Activated CD8-positive, alpha-beta T cell treated with anti-CD3 and anti-CD28 coated beads, Interleukin-2, amount 10 ng/mL, durations not matched to agents 7 days and 5 days (primary cell): Measurements from ENCODE around the gene DGKB. TPM values are rescaled to one million over a fixed set of nuclear protein-coding genes. Genes with fewer than 3 reads are reported as not detected.

ENCODE experiments used
- ATAC-seq: fragments of 150-1000 bp; cut with Tn5 transposase; one replicate; pipeline ENCODE4 v1.10.0; 2021; ENCODE audit warnings: moderate library complexity
- CTCF ChIA-PET: fragments of 350-600 bp; sonication (Branson Sonifier 250); formaldehyde crosslinking; loops from one replicate; lab custom pipeline; 2021; ENCODE audit warnings: antibody characterized with exemption; lab: Charles Lee
- POLR2A ChIA-PET: fragments of 350-600 bp; sonication (Branson Sonifier 250); formaldehyde crosslinking; loops from one replicate; lab custom pipeline; 2021; ENCODE audit warnings: antibody characterized with exemption; lab: Charles Lee
- DNase-seq: peaks from one replicate; pipeline ENCODE4 v3.0.0-alpha.2; 2020
- H3K27ac Mint-ChIP-seq: one replicate; pipeline ENCODE4 v1.8.0; 2021; ENCODE audit warnings: mild to moderate bottlenecking, mixed read lengths
- H3K27me3 Mint-ChIP-seq: one replicate; pipeline ENCODE4 v1.8.0; 2021; ENCODE audit warnings: low read depth, mixed read lengths
- H3K36me3 Mint-ChIP-seq: one replicate; pipeline ENCODE4 v1.8.0; 2021; ENCODE audit warnings: low read depth, mixed read lengths
- H3K4me1 Mint-ChIP-seq: one replicate; pipeline ENCODE4 v1.8.0; 2021; ENCODE audit warnings: low read depth, mixed read lengths
- H3K4me3 Mint-ChIP-seq: one replicate; pipeline ENCODE4 v1.8.0; 2021; ENCODE audit warnings: mild to moderate bottlenecking, mixed read lengths
- H3K9me3 Mint-ChIP-seq: one replicate; pipeline ENCODE4 v1.8.0; 2022; ENCODE audit warnings: mixed read lengths; ENCODE audit not compliant: insufficient read depth
- total RNA-seq, 2 experiments: library from RNA; stranded (reverse); gene quantifications; one replicate each; pipeline ENCODE4 v1.2.3, GENCODE V29; 2021

The DGKB gene
- total RNA-seq, 2 experiments from 2014 or later: not detected

DNA sequence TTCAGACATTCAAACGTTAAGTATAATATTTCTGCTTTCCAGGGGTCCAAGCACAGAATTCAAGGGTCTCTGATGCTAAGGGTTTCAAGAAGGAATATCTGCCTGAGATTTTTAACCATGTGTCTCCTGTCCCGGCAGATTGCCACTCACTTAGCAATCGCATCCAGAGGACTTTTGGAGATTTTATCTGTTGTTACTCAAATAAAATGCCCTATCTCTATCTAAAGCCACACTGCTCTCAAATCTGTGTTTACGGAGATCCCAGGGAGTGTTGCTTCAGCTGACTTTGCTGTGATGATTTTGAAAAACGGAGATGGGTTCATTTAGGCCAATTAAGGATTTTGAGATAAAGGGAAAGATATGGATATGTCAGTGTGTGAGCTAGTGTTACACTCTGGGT is 359.9 kb downstream of the DGKB start:
- H3K4me3 Mint-ChIP-seq: no peak overlapping the region
- no peak for ATAC-seq
- no peaks in the 10 kb centered on the region for H3K36me3 Mint-ChIP-seq
- H3K27me3 Mint-ChIP-seq: no peaks in the 10 kb centered on the region
- H3K4me1 Mint-ChIP-seq: no peaks in the 10 kb centered on the region
- CTCF ChIA-PET: no interaction called here
- no peak for DNase-seq
- H3K27ac Mint-ChIP-seq: no peak overlapping the region
- POLR2A ChIA-PET: no interaction called here
- peaks cover 12% of the 10 kb centered on the region for H3K9me3 Mint-ChIP-seq

DNA sequence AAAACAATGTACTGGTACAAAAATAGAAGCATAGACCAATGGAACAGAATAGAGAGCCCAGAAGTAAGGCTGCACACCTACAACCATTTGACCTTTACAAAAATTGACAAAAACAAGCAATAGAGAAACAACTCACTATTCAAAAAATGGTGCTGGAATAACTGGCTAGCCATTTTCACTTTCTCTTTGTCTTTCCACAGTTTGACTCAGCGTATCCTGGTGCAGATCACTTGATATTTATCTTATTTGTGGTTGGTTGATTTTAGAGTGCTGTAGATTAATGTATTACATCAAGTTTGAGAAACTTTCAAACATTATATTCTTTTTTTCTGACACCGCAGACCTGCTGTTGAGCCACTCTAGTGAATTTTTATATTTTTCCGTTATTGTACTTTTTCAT is 381.4 kb downstream of the DGKB start:
- no peaks in the 10 kb centered on the region for H3K4me1 Mint-ChIP-seq
- H3K27me3 Mint-ChIP-seq: no peaks in the 10 kb centered on the region
- ATAC-seq (no peak), DNase-seq (no peak)
- no peak overlapping the region for H3K4me3 Mint-ChIP-seq
- ChIA-PET CTCF (no interaction called here), POLR2A (no interaction called here)
- H3K9me3 Mint-ChIP-seq: peaks cover 10% of the 10 kb centered on the region
- no peak overlapping the region for H3K27ac Mint-ChIP-seq
- H3K36me3 Mint-ChIP-seq: no peaks in the 10 kb centered on the region

DNA sequence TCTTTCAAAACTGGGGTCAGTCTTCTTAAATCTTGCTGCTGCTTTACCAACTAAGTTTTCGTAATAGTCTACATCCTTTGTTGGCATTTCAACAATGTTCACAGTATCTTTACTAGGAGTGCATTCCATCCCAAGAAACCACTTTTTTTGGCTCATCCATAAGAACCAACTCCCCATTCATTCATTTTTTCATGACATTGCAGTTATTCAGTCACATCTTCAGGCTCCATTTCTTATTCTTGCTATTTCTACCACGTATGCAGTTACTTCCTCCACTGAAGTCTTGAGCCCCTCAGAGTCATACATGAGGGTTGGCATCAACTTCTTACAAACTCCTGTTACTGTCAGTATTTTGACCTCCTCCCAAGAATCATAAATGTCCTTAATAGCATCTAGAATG is 392.3 kb downstream of the DGKB start:
- no peak overlapping the region for H3K27ac Mint-ChIP-seq
- ChIA-PET POLR2A (no interaction called here), CTCF (no interaction called here)
- peaks cover 14% of the 10 kb centered on the region for H3K9me3 Mint-ChIP-seq
- no peaks in the 10 kb centered on the region for H3K4me1 Mint-ChIP-seq
- no peak overlapping the region for H3K4me3 Mint-ChIP-seq
- no peaks in the 10 kb centered on the region for H3K27me3 Mint-ChIP-seq
- no peaks in the 10 kb centered on the region for H3K36me3 Mint-ChIP-seq
- ATAC-seq: no peak
- no peak for DNase-seq

DNA sequence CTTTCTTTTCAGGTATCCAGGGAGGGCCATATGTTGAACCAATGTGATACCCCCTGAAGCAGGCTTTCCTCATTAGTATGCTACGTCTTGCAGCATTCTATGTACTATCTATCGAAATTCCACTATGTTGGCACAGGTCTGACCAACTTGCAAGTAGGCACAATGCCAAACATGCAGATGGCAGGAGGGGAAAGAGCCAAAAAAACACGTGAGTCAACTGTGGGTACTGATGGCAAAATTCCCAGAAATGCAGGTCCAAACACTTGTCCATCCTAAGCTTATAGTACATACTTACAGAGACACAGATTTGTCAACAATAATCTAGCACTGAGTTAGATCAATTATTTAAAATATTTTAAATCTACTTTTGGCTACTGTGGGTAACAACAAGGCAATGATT is 394.9 kb downstream of the DGKB start:
- ATAC-seq: no peak
- peaks cover 13% of the 10 kb centered on the region for H3K9me3 Mint-ChIP-seq
- H3K36me3 Mint-ChIP-seq: no peaks in the 10 kb centered on the region
- POLR2A ChIA-PET: no interaction called here
- no peak for DNase-seq
- H3K4me1 Mint-ChIP-seq: no peaks in the 10 kb centered on the region
- no peaks in the 10 kb centered on the region for H3K27me3 Mint-ChIP-seq
- CTCF ChIA-PET: no interaction called here
- no peak overlapping the region for H3K4me3 Mint-ChIP-seq
- H3K27ac Mint-ChIP-seq: no peak overlapping the region

DNA sequence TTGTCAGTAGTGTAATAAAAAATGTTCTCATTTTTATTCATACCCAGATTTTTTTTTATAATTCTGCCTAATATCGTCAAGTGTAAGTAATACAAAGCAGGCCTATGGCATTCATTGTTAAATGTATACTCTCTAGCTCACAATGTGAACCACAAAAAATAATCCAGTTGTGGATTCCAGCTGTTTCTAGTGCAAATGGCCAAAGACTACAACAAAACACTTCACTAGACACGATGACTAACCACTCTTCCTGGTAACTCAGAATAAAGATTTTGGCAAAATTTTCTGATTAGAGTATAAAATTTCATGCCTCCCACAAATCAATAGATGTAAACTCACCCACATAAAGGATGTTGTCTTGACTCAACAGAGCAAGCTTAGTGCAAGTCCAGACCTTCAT is 396.6 kb downstream of the DGKB start:
- Mint-ChIP-seq H3K27ac (no peak overlapping the region), H3K36me3 (no peaks in the 10 kb centered on the region), H3K27me3 (no peaks in the 10 kb centered on the region), H3K4me3 (no peak overlapping the region), H3K9me3 (peaks cover 10% of the 10 kb centered on the region), H3K4me1 (no peaks in the 10 kb centered on the region)
- ATAC-seq (no peak), DNase-seq (no peak)
- POLR2A ChIA-PET: no interaction called here
- CTCF ChIA-PET: no interaction called here

DNA sequence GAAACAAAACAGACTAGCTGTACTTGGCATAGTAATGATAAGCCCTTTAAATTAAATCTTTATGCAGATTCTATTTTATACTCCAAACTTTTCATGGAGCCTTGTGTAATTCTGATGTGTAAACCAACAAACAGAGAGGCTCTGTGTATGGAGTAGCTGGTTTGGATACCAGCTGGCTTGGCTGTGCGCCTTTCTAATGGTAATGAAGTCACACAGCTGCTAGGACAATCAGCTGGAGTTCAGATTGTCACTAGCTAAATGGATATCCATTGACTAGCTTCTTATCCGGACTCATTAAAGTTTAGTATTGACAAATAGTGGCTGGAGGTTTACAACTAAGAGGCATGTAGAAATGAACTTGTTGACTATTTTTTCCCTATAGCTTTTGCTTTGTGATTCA is 398.4 kb downstream of the DGKB start:
- Mint-ChIP-seq H3K27ac (no peak overlapping the region), H3K4me1 (no peaks in the 10 kb centered on the region), H3K9me3 (no peaks in the 10 kb centered on the region), H3K36me3 (no peaks in the 10 kb centered on the region), H3K27me3 (no peaks in the 10 kb centered on the region), H3K4me3 (no peak overlapping the region)
- no peak for ATAC-seq
- no peak for DNase-seq
- CTCF ChIA-PET: no interaction called here
- POLR2A ChIA-PET: no interaction called here

DNA sequence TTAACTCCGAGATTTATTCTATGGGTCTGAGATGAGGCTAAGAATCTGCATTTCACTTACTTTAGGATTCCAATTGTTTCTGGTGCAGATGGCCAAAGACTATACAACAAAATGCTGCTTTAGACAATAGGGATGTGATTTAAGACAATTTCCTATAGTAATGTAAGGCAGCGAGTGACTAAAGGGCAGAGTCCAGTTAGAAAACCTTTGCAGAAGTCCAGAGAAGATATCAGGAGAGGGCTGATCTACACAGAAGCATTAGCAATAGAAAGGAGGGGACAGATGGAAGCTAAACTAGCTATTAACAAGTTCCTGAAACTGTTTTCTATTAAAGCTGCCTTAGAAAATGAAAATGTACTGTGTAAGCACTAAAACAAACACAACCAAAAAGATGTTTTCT is 398.9 kb downstream of the DGKB start:
- ATAC-seq (no peak), DNase-seq (no peak)
- Mint-ChIP-seq H3K27me3 (no peaks in the 10 kb centered on the region), H3K9me3 (no peaks in the 10 kb centered on the region), H3K4me3 (no peak overlapping the region), H3K4me1 (no peaks in the 10 kb centered on the region), H3K36me3 (no peaks in the 10 kb centered on the region), H3K27ac (no peak overlapping the region)
- CTCF ChIA-PET: no interaction called here
- POLR2A ChIA-PET: no interaction called here

DNA sequence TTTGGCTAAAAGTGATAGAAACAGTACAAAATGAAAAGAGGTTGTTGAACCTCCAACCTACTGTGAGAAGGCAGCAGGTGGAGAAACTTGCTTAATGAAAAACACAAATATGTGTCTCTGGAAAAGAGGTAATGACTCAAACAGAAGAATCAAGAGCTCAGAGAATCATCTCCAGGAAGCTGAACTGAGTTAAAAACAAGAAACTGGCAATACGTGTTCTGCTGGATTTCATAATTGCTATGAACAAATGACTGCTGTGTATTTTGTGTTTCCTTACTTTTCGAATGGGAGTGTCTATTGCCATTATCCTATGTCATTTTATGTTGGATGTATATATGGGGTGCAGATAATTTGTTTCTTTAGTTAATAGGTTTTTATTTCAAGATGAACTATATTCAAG is 401.1 kb downstream of the DGKB start:
- ChIA-PET POLR2A (no interaction called here), CTCF (no interaction called here)
- no peak overlapping the region for H3K27ac Mint-ChIP-seq
- no peaks in the 10 kb centered on the region for H3K27me3 Mint-ChIP-seq
- H3K9me3 Mint-ChIP-seq: no peaks in the 10 kb centered on the region
- H3K4me1 Mint-ChIP-seq: no peaks in the 10 kb centered on the region
- H3K36me3 Mint-ChIP-seq: no peaks in the 10 kb centered on the region
- DNase-seq (no peak), ATAC-seq (no peak)
- no peak overlapping the region for H3K4me3 Mint-ChIP-seq

DNA sequence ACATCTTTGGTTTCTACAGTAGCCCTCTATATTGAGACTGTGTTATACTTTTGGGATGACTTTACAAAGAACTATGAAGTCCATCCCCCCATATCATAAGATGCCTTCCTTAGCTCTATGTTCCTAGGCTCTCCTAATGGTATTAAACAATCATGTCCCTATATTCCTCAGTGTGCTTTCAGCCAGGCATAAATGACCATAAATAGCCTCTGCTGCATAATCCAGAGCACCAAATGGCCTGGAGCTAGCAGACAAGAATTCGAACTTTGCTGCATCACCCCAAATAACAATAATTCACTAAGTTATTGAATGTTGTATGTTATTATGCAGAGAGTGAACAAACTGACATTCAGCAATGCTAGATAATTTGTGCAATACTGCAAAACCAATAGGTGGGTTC is 405.2 kb downstream of the DGKB start:
- Mint-ChIP-seq H3K4me1 (no peaks in the 10 kb centered on the region), H3K9me3 (no peaks in the 10 kb centered on the region), H3K27me3 (no peaks in the 10 kb centered on the region), H3K36me3 (no peaks in the 10 kb centered on the region), H3K27ac (no peak overlapping the region), H3K4me3 (no peak overlapping the region)
- POLR2A ChIA-PET: no interaction called here
- no peak for ATAC-seq
- DNase-seq: no peak
- CTCF ChIA-PET: no interaction called here

DNA sequence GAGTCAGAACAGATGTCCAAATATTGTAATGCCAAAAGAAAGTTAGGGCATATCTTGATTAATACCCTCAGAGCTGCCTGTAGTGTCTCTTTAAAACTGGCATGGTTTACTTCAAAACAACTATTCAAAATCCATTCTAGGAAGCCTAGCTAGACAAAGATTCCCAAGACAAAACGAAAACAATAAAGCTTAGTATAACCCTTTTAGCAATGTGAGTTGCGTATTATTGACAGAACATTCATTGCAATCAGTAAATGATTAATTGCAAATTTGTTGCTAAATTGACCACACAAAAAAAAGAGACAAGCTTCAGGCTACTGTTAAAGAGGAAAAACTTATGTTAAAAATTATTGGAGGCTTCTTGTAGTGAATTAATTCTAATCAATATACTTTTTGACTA is 406.9 kb downstream of the DGKB start:
- no peaks in the 10 kb centered on the region for H3K4me1 Mint-ChIP-seq
- no peaks in the 10 kb centered on the region for H3K36me3 Mint-ChIP-seq
- H3K4me3 Mint-ChIP-seq: no peak overlapping the region
- H3K27ac Mint-ChIP-seq: no peak overlapping the region
- CTCF ChIA-PET: no interaction called here
- ATAC-seq (no peak), DNase-seq (no peak)
- H3K9me3 Mint-ChIP-seq: no peaks in the 10 kb centered on the region
- POLR2A ChIA-PET: no interaction called here
- H3K27me3 Mint-ChIP-seq: no peaks in the 10 kb centered on the region

DNA sequence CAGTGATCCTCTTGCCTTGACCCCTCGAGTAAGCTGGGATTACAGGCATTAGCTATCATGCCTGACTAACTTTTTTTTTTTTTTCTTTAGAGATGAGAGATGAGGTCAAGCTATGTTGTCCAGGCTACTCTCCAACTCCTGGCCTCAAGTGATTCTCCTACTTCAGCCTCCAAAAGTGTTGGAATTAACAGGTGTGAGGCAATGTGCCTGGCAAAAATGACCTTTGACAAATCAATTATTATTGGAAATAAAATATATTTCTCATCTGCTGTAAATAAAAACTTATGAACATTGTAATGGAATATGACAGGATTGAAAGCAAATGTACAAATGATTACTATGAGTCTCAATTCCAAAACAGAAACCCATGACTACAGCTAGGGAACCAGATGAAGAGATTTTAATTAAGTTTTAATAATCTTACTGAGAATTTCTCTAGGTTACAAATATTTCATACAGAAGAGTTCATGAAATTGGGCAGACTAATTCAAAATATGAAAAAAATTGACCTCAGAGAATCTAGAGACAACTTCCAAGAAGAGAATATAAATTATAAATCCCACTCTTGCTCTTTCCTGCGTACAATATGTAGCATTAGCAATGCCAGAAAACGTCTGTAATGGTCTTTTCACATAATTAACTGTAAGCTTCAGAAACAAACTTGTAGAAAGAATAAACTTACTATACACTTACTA is 414.7 kb downstream of the DGKB start:
- no peak for DNase-seq
- Mint-ChIP-seq H3K9me3 (no peaks in the 10 kb centered on the region), H3K4me1 (no peaks in the 10 kb centered on the region), H3K27me3 (no peaks in the 10 kb centered on the region), H3K4me3 (no peak overlapping the region), H3K27ac (no peak overlapping the region), H3K36me3 (no peaks in the 10 kb centered on the region)
- ChIA-PET POLR2A (no interaction called here), CTCF (no interaction called here)
- no peak for ATAC-seq

DNA sequence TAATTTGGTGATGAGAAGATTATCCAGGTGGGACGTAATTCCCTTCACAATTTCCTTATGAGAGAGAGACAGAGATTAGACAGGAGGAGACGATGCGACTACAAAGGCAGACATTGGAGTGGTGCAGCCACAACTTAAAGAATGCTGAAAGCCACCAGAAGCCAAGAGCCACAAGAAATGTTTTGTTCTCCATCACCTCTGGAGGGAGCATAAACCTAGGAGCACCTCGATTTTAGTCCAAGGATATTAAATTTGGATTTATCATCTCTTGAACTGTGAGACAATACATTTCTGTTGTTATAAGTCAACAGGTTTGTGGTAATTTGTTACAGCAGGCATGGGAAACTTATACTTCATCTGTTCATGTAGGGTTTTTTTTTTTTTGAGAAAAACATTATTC is 418.9 kb downstream of the DGKB start:
- no peak for ATAC-seq
- ChIA-PET CTCF (no interaction called here), POLR2A (no interaction called here)
- no peak for DNase-seq
- H3K27ac Mint-ChIP-seq: no peak overlapping the region
- H3K27me3 Mint-ChIP-seq: no peaks in the 10 kb centered on the region
- no peaks in the 10 kb centered on the region for H3K9me3 Mint-ChIP-seq
- no peak overlapping the region for H3K4me3 Mint-ChIP-seq
- H3K36me3 Mint-ChIP-seq: no peaks in the 10 kb centered on the region
- no peaks in the 10 kb centered on the region for H3K4me1 Mint-ChIP-seq

DNA sequence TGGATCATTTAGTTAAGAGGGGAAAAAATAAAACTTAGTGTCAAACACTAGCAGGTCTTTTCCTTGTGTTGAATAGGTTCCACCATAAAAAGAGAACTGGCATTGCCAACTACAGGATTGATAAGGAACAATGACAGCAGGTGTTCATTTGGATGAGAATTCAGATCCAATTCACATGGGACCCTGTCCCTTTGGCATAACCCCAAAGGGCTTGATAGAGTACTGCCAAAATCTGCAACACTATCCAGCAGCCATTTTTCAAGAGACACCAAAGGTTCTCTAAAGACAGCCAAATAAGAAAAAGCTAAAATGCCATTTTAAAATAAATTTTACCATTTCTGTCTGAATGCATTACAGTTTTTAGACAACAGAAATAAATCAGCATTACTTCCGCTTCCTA is 422.3 kb downstream of the DGKB start:
- POLR2A ChIA-PET: no interaction called here
- Mint-ChIP-seq H3K4me3 (no peak overlapping the region), H3K36me3 (no peaks in the 10 kb centered on the region), H3K27ac (no peak overlapping the region), H3K4me1 (no peaks in the 10 kb centered on the region), H3K27me3 (no peaks in the 10 kb centered on the region), H3K9me3 (no peaks in the 10 kb centered on the region)
- no peak for DNase-seq
- ATAC-seq: no peak
- CTCF ChIA-PET: no interaction called here
